Effector memory CD4-positive, alpha-beta T cell (primary cell): ENCODE data around the gene CD70.
"Not testable (repeated sequence)": the region's sequence is repeated elsewhere in the genome, so short reads cannot be mapped to it uniquely, and the experiment has no call there.

Experiments
- DNase-seq, 3 donors: peaks; one replicate each; pipeline ENCODE4 v3.0.0-alpha.2; 2020
- H3K27ac ChIP-seq: 2 replicates; pipeline ENCODE4 v1.7.0; 2013; ENCODE audit warnings: mild to moderate bottlenecking, low read length, moderate library complexity; ENCODE audit not compliant: insufficient read depth, poor library complexity, severe bottlenecking
- H3K27me3 ChIP-seq: replicated peaks from 2 replicates; pipeline ENCODE4 v1.7.0; 2013; ENCODE audit warnings: mild to moderate bottlenecking, low read length; ENCODE audit not compliant: insufficient read depth, control insufficient read depth, poor library complexity, severe bottlenecking
- H3K36me3 ChIP-seq: 2 replicates; pipeline ENCODE4 v1.7.0; 2013; ENCODE audit warnings: mild to moderate bottlenecking, low read length, moderate library complexity; ENCODE audit not compliant: control insufficient read depth, insufficient read depth
- H3K4me1 ChIP-seq: 2 replicates; pipeline ENCODE4 v1.7.0; 2013; ENCODE audit warnings: low read length, mild to moderate bottlenecking; ENCODE audit not compliant: control insufficient read depth, insufficient read depth, poor library complexity, severe bottlenecking
- H3K4me3 ChIP-seq: 2 replicates; pipeline ENCODE4 v1.7.0; 2013; ENCODE audit warnings: low read length, low read depth, mild to moderate bottlenecking; ENCODE audit not compliant: insufficient read depth, poor library complexity, severe bottlenecking
- H3K9me3 ChIP-seq: 2 replicates; pipeline ENCODE4 v1.7.0; 2013; ENCODE audit warnings: mild to moderate bottlenecking, low read length, moderate library complexity; ENCODE audit not compliant: control insufficient read depth

The CD70 gene

GRCh38 chr19:6598254-6598892, 7.4 kb upstream of the CD70 start:
- not testable (repeated sequence) for DNase-seq, H3K27me3 ChIP-seq, H3K27ac ChIP-seq, H3K9me3 ChIP-seq, H3K4me3 ChIP-seq, H3K4me1 ChIP-seq, H3K36me3 ChIP-seq

GRCh38 chr19:6597471-6598253, 6.7 kb upstream of the CD70 start:
- not testable (repeated sequence) for DNase-seq, H3K4me1 ChIP-seq, H3K27ac ChIP-seq, H3K27me3 ChIP-seq, H3K4me3 ChIP-seq, H3K36me3 ChIP-seq, H3K9me3 ChIP-seq

- H3K4me3 ChIP-seq, result no peak overlapping the region
- no peaks in the 10 kb centered on the region for H3K36me3 ChIP-seq
- H3K27ac ChIP-seq, result no peak overlapping the region
- H3K4me1 ChIP-seq, result peaks cover 4% of the 10 kb centered on the region
- H3K9me3 ChIP-seq, result no peaks in the 10 kb centered on the region
- DNase-seq, result no peak
- peaks cover 3% of the 10 kb centered on the region for H3K27me3 ChIP-seq
Observed at GRCh38 chr19:6596621-6597020, 5.7 kb upstream of the CD70 start.

GRCh38 chr19:6593651-6594416, 2.9 kb upstream of the CD70 start:
- Histone ChIP-seq H3K36me3 (no peaks in the 10 kb centered on the region), H3K27me3 (peaks cover 30% of the 10 kb centered on the region), H3K4me1 (peaks cover 30% of the 10 kb centered on the region), H3K4me3 (no peak overlapping the region), H3K27ac (no peak overlapping the region), H3K9me3 (no peaks in the 10 kb centered on the region)
- no peak for DNase-seq

- H3K27ac ChIP-seq, result no peak overlapping the region
- peaks cover 47% of the 10 kb centered on the region for H3K4me1 ChIP-seq
- no peaks in the 10 kb centered on the region for H3K36me3 ChIP-seq
- H3K4me3 ChIP-seq, result peak overlapping the region; percentile 33
- peaks cover 40% of the 10 kb centered on the region for H3K27me3 ChIP-seq
- no peaks in the 10 kb centered on the region for H3K9me3 ChIP-seq
- DNase-seq, result no peak
Observed at GRCh38 chr19:6590258-6590826, 608 bp downstream of the CD70 start.

GRCh38 chr19:6589711-6590257, 1.2 kb downstream of the CD70 start:
- H3K9me3 ChIP-seq, result no peaks in the 10 kb centered on the region
- no peaks in the 10 kb centered on the region for H3K36me3 ChIP-seq
- H3K27me3 ChIP-seq, result peaks cover 40% of the 10 kb centered on the region
- DNase-seq, result no peak
- no peak overlapping the region for H3K27ac ChIP-seq
- H3K4me3 ChIP-seq, result peak overlapping the region; percentile 33
- peaks cover 47% of the 10 kb centered on the region for H3K4me1 ChIP-seq

- Histone ChIP-seq H3K27me3 (peaks cover 40% of the 10 kb centered on the region), H3K9me3 (no peaks in the 10 kb centered on the region), H3K27ac (no peak overlapping the region), H3K4me3 (peak overlapping the region; percentile 3), H3K4me1 (peaks cover 47% of the 10 kb centered on the region), H3K36me3 (no peaks in the 10 kb centered on the region)
- no peak for DNase-seq
Observed at GRCh38 chr19:6588508-6589345, 2.2 kb downstream of the CD70 start.

- peaks cover 40% of the 10 kb centered on the region for H3K27me3 ChIP-seq
- peak overlapping the region; percentile 3 for H3K4me3 ChIP-seq
- H3K36me3 ChIP-seq, result no peaks in the 10 kb centered on the region
- no peaks in the 10 kb centered on the region for H3K9me3 ChIP-seq
- no peak for DNase-seq
- H3K27ac ChIP-seq, result no peak overlapping the region
- peaks cover 47% of the 10 kb centered on the region for H3K4me1 ChIP-seq
Observed at GRCh38 chr19:6587998-6588507, 2.9 kb downstream of the CD70 start.
